Measurements from ENCODE around the gene SLC35E1.

SLC35E1 gene

GRCh38 chr19:16572332-16573211 lies at the start of gene SLC35E1:
Gene SLC35E1, minus strand, starts transcription at chr19:16572415. Its CDS starts 51 bp downstream, at chr19:16572364.
- H3F3A ChIP-seq (ENCODE audit: control insufficient read depth, insufficient read depth), result peaks cover 14% of the 10 kb centered on the region
- TF ChIP-seq CTCF (IDR thresholded peaks at IDR 0.05; ENCODE audit: low read depth, low read length, poor library complexity, severe bottlenecking), result no peak
- TF ChIP-seq EZH2phosphoT487 (IDR thresholded peaks at IDR 0.05; ENCODE audit: borderline replicate concordance, low read length), result no peak
- H3K79me2 ChIP-seq (ENCODE audit: control insufficient read depth, low read length), result peaks cover 90% of the 10 kb centered on the region
- peak within 1 kb of the TSS; percentile 76 for H3K4me2 ChIP-seq (ENCODE audit: low read length)
- H3K9me2 ChIP-seq (replicated peaks; ENCODE audit: control insufficient read depth, low read length), result no peaks in the 10 kb centered on the region
- H3K27ac ChIP-seq (ENCODE audit: low read depth, low read length), result peak within 1 kb of the TSS; percentile 29
- H3K4me1 ChIP-seq (ENCODE audit: control insufficient read depth, low read length), result peaks cover 29% of the 10 kb centered on the region
- peak within 1 kb of the TSS; percentile 94 for H3K4me3 ChIP-seq (ENCODE audit: low read length)
- H4K20me1 ChIP-seq (ENCODE audit: control insufficient read depth, insufficient read depth, low read depth, low read length), result no peaks in the 10 kb centered on the region
- no peaks in the 10 kb centered on the region for H3K27me3 ChIP-seq (ENCODE audit: control insufficient read depth, low read length)
- H3K9me3 ChIP-seq (ENCODE audit: control insufficient read depth, insufficient read depth, low read length), result no peaks in the 10 kb centered on the region
- H3K36me3 ChIP-seq (ENCODE audit: control insufficient read depth, low read length), result peaks cover 70% of the 10 kb centered on the region

GRCh38 chr19:16621165-16621800 lies 49.1 kb upstream of the SLC35E1 start:
- Histone ChIP-seq H4K20me1 (ENCODE audit: control insufficient read depth, insufficient read depth, low read depth, low read length) (peaks cover 87% of the 10 kb centered on the region), H3K4me2 (ENCODE audit: low read length) (no peak overlapping the region), H3K4me1 (ENCODE audit: control insufficient read depth, low read length) (peaks cover 86% of the 10 kb centered on the region), H3K27ac (ENCODE audit: low read depth, low read length) (no peak overlapping the region), H3K79me2 (ENCODE audit: control insufficient read depth, low read length) (peaks cover 100% of the 10 kb centered on the region), H3K27me3 (ENCODE audit: control insufficient read depth, low read length) (no peaks in the 10 kb centered on the region), H3K36me3 (ENCODE audit: control insufficient read depth, low read length) (peaks cover 70% of the 10 kb centered on the region), H3K4me3 (ENCODE audit: low read length) (no peak overlapping the region), H3K9me2 (replicated peaks; ENCODE audit: control insufficient read depth, low read length) (no peaks in the 10 kb centered on the region), H3K9me3 (ENCODE audit: control insufficient read depth, insufficient read depth, low read length) (no peaks in the 10 kb centered on the region), H3F3A (ENCODE audit: control insufficient read depth, insufficient read depth) (no peaks in the 10 kb centered on the region)
- TF ChIP-seq EZH2phosphoT487 (IDR thresholded peaks at IDR 0.05; ENCODE audit: borderline replicate concordance, low read length), result no peak
- no peak for TF ChIP-seq CTCF (IDR thresholded peaks at IDR 0.05; ENCODE audit: low read depth, low read length, poor library complexity, severe bottlenecking)

- Histone ChIP-seq H3K27me3 (ENCODE audit: control insufficient read depth, low read length) (no peaks in the 10 kb centered on the region), H4K20me1 (ENCODE audit: control insufficient read depth, insufficient read depth, low read depth, low read length) (peaks cover 87% of the 10 kb centered on the region), H3K79me2 (ENCODE audit: control insufficient read depth, low read length) (peaks cover 100% of the 10 kb centered on the region), H3K36me3 (ENCODE audit: control insufficient read depth, low read length) (peaks cover 65% of the 10 kb centered on the region), H3K9me3 (ENCODE audit: control insufficient read depth, insufficient read depth, low read length) (no peaks in the 10 kb centered on the region), H3K4me3 (ENCODE audit: low read length) (no peak overlapping the region), H3K4me1 (ENCODE audit: control insufficient read depth, low read length) (peaks cover 86% of the 10 kb centered on the region), H3K27ac (ENCODE audit: low read depth, low read length) (no peak overlapping the region), H3K4me2 (ENCODE audit: low read length) (peak overlapping the region; percentile 44), H3F3A (ENCODE audit: control insufficient read depth, insufficient read depth) (no peaks in the 10 kb centered on the region), H3K9me2 (replicated peaks; ENCODE audit: control insufficient read depth, low read length) (no peaks in the 10 kb centered on the region)
- TF ChIP-seq EZH2phosphoT487 (IDR thresholded peaks at IDR 0.05; ENCODE audit: borderline replicate concordance, low read length) (no peak), CTCF (IDR thresholded peaks at IDR 0.05; ENCODE audit: low read depth, low read length, poor library complexity, severe bottlenecking) (no peak)
Observed at GRCh38 chr19:16620584-16620983, 48.4 kb upstream of the SLC35E1 start.
